Activated CD8-positive, alpha-beta T cell treated with anti-CD3 and anti-CD28 coated beads for 36 hours (primary cell): ENCODE data around the gene NDFIP2. TPM values are rescaled to one million over a fixed set of nuclear protein-coding genes. Genes with fewer than 3 reads are reported as not detected.

Experiments
- ATAC-seq: fragments of 200-7000 bp; cut with Tn5 transposase; one replicate; pipeline ENCODE4 v1.10.0; 2021; ENCODE audit warnings: mild to moderate bottlenecking, moderate library complexity
- CTCF ChIA-PET: fragments of 350-600 bp; sonication (Branson Sonifier 250); formaldehyde crosslinking; loops from one replicate; lab custom pipeline; 2021; ENCODE audit warnings: antibody characterized with exemption; lab: Charles Lee
- POLR2A ChIA-PET: fragments of 350-600 bp; sonication (Branson Sonifier 250); formaldehyde crosslinking; loops from one replicate; lab custom pipeline; 2021; ENCODE audit warnings: antibody characterized with exemption; lab: Charles Lee
- DNase-seq: peaks from one replicate; pipeline ENCODE4 v3.0.0-alpha.2; 2020
- H3K27ac Mint-ChIP-seq: one replicate; pipeline ENCODE4 v1.8.0; 2021; ENCODE audit warnings: mild to moderate bottlenecking, mixed read lengths
- H3K27me3 Mint-ChIP-seq: one replicate; pipeline ENCODE4 v1.8.0; 2021; ENCODE audit warnings: mixed read lengths
- H3K36me3 Mint-ChIP-seq: one replicate; pipeline ENCODE4 v1.8.0; 2021; ENCODE audit warnings: low read depth, mixed read lengths
- H3K4me1 Mint-ChIP-seq: one replicate; pipeline ENCODE4 v1.8.0; 2021; ENCODE audit warnings: low read depth, mixed read lengths
- H3K4me3 Mint-ChIP-seq: one replicate; pipeline ENCODE4 v1.8.0; 2021; ENCODE audit warnings: mild to moderate bottlenecking, moderate library complexity, mixed read lengths
- H3K9me3 Mint-ChIP-seq: one replicate; pipeline ENCODE4 v1.8.0; 2021; ENCODE audit warnings: mixed read lengths
- CTCF ChIP-seq: fragments of 200-600 bp; IDR thresholded peaks from one replicate; pipeline ENCODE4 v1.8.0; 2022; ENCODE audit warnings: antibody characterized with exemption, mild to moderate bottlenecking
- intact Hi-C: fragments of 100-400 bp; cut with micrococcal nuclease; formaldehyde crosslinking; loops from one replicate; pipeline ENCODE4 v1.10.0; 2022
- total RNA-seq, 2 experiments: library from RNA; stranded (reverse); gene quantifications; one replicate each; pipeline ENCODE4 v1.2.3, GENCODE V29; 2021

Gene NDFIP2
- total RNA-seq, 2 experiments from 2014 or later: 67.4 to 69.1 TPM

DNA sequence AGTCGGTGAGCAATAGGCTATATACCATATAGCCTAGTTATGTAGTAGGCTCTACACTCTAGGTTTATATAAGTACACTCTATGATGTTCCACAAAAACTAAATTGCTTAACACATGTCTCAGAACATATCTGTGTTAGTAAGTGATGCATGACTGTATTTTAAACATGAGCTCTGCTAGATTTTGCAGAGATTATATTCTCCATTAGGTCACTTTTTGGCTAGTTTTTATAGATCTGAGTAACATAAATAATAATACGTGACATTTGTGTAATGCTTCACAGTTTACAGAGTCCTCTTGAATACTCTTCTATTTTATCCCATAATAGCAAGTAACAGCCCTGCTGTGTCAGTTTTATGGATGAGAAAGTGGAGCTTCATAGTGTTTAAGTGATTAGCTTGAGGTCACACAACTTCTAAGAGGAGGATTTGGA is 47.8 kb downstream of the NDFIP2 start:
- intact Hi-C loops: no loop called here
- CTCF ChIA-PET: interaction anchor here (0.9 to 10.3 kb wide), 5 partner anchors 11 to 104 kb away, joined by 3 to 82 read pairs (median 9); no protein-coding TSS in a partner anchor

GRCh38 chr13:79529817-79530216 is 48.9 kb downstream of the NDFIP2 start:
- H3K27ac Mint-ChIP-seq: no peak overlapping the region
- H3K4me3 Mint-ChIP-seq: no peak overlapping the region
- TF ChIP-seq CTCF: no peak
- intact Hi-C loops: no loop called here
- H3K36me3 Mint-ChIP-seq: peaks cover 20% of the 10 kb centered on the region
- ChIA-PET CTCF (interaction anchor here (1.1 to 10.3 kb wide), 4 partner anchors 10 to 106 kb away, joined by 3 to 82 read pairs (median 8); no protein-coding TSS in a partner anchor), POLR2A (no interaction called here)
- no peak for ATAC-seq
- H3K9me3 Mint-ChIP-seq: no peaks in the 10 kb centered on the region
- peaks cover 18% of the 10 kb centered on the region for H3K4me1 Mint-ChIP-seq
- no peaks in the 10 kb centered on the region for H3K27me3 Mint-ChIP-seq
- no peak for DNase-seq

More for the DNA sequence above, 47.8 kb downstream of the NDFIP2 start:
- DNase-seq: no peak
- POLR2A ChIA-PET: interaction anchor here (0.9 kb wide), 1 partner anchor 64 kb away, joined by 3 read pairs; no protein-coding TSS in a partner anchor
- no peak overlapping the region for H3K4me3 Mint-ChIP-seq
- H3K36me3 Mint-ChIP-seq: peaks cover 12% of the 10 kb centered on the region
- no peak for TF ChIP-seq CTCF
- H3K27ac Mint-ChIP-seq: no peak overlapping the region
- H3K4me1 Mint-ChIP-seq: peaks cover 18% of the 10 kb centered on the region
- H3K9me3 Mint-ChIP-seq: no peaks in the 10 kb centered on the region
- ATAC-seq: no peak
- H3K27me3 Mint-ChIP-seq: no peaks in the 10 kb centered on the region

DNA sequence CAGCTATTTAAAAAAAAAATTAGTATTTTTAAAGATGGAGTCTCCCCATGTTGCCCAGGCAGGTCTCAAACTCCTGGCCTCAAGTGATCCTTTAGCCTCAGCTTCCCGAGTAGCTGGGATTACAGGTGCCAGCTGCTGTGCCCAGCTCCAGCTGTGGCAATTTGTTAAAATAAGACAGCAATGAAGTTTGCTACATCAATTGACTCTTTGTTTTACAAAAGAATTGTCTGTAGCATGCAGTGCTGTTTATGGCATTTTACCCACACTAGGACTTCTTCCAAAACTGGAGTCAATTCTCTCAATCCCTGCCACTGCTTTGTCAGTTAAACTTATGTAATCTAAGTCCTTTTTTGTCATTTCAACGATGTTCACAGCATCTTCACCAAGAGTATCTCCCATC is 49.3 kb downstream of the NDFIP2 start:
- ATAC-seq (no peak), DNase-seq (no peak)
- ChIA-PET POLR2A (no interaction called here), CTCF (interaction anchor here (1.1 to 10.3 kb wide), 4 partner anchors 10 to 106 kb away, joined by 3 to 82 read pairs (median 8); no protein-coding TSS in a partner anchor)
- Mint-ChIP-seq H3K4me1 (peaks cover 18% of the 10 kb centered on the region), H3K27me3 (no peaks in the 10 kb centered on the region), H3K27ac (no peak overlapping the region), H3K36me3 (peaks cover 22% of the 10 kb centered on the region), H3K4me3 (no peak overlapping the region), H3K9me3 (no peaks in the 10 kb centered on the region)
- intact Hi-C loops: no loop called here
- TF ChIP-seq CTCF: no peak

- ChIA-PET POLR2A (no interaction called here), CTCF (interaction anchor here (2.8 to 10.3 kb wide), 2 partner anchors 8 to 107 kb away, joined by 11 to 82 read pairs; no protein-coding TSS in a partner anchor)
- Mint-ChIP-seq H3K9me3 (no peaks in the 10 kb centered on the region), H3K27me3 (no peaks in the 10 kb centered on the region), H3K4me3 (no peak overlapping the region), H3K36me3 (peaks cover 26% of the 10 kb centered on the region), H3K4me1 (peaks cover 18% of the 10 kb centered on the region), H3K27ac (no peak overlapping the region)
- TF ChIP-seq CTCF: no peak
- ATAC-seq (no peak), DNase-seq (no peak)
- intact Hi-C loops: no loop called here
Measured at GRCh38 chr13:79531542-79532254, 50.7 kb downstream of the NDFIP2 start.

- Mint-ChIP-seq H3K4me3 (no peak overlapping the region), H3K4me1 (peaks cover 18% of the 10 kb centered on the region), H3K36me3 (peaks cover 28% of the 10 kb centered on the region), H3K9me3 (no peaks in the 10 kb centered on the region), H3K27ac (no peak overlapping the region), H3K27me3 (no peaks in the 10 kb centered on the region)
- no peak for ATAC-seq
- intact Hi-C loops: no loop called here
- CTCF ChIA-PET: interaction anchor here (10.3 kb wide), 1 partner anchor 108 kb away, joined by 82 read pairs; no protein-coding TSS in a partner anchor
- POLR2A ChIA-PET: no interaction called here
- TF ChIP-seq CTCF: no peak
- DNase-seq: no peak
Measured at GRCh38 chr13:79532576-79532975, 51.6 kb downstream of the NDFIP2 start.
